GM21390 (cell line): ENCODE measurements around the gene SDHAF3.
A peak's percentile ranks its signal among the peaks of the same experiment; 100 is the strongest.

Experiments used
- ATAC-seq: cut with Tn5 transposase; IDR thresholded peaks from one replicate; pipeline ENCODE4 v1.9.1; 2021; ENCODE audit not compliant: unreplicated experiment

SDHAF3 gene

DNA sequence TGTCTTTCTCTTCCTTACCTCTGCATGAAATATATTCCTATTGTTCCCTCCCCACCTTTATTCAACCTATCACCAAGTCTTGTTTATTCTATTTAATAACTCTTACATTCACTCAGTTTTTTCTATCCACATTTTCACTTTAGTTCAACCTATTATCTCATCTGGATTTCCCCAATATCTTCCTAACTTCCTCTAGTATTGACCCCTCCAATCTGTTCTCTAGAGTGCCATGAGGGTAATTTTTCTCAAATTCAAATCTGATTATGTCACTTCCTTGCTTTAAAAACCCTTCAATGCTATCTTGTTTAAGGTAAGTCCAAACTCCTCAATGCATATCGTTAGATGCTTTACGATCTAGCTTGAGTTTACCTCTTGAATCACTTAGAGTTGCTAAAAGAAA, 86.5 kb downstream of the SDHAF3 start:
- ATAC-seq: no peak

- ATAC-seq: no peak
Measured at GRCh38 chr7:97204821-97205220, 87.3 kb downstream of the SDHAF3 start.

- ATAC-seq: no peak
Measured at GRCh38 chr7:97215556-97215955, 98.1 kb downstream of the SDHAF3 start.

DNA sequence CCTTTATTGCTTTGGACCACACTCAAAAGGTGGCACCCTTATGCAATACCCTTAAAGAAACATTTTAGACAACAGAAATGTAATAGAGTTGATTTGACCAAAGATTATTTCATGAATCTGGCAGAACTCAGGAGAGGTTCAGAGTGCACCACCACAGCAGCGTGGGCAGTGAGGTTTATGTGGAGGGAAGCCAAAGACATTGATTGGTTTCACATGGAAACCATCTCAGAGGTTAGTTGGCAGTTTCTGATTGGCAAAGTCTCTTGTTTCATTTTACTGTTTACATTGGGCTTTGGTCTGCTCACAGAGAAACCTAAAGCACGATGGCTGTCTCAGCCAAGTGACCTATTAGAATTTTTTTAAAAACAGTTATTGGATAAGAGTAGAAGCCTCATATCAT, 101.3 kb downstream of the SDHAF3 start:
- ATAC-seq: no peak

- no peak for ATAC-seq
Measured at GRCh38 chr7:97219237-97219636, 101.7 kb downstream of the SDHAF3 start.

- ATAC-seq: no peak
Measured at GRCh38 chr7:97224316-97224715, 106.8 kb downstream of the SDHAF3 start.

DNA sequence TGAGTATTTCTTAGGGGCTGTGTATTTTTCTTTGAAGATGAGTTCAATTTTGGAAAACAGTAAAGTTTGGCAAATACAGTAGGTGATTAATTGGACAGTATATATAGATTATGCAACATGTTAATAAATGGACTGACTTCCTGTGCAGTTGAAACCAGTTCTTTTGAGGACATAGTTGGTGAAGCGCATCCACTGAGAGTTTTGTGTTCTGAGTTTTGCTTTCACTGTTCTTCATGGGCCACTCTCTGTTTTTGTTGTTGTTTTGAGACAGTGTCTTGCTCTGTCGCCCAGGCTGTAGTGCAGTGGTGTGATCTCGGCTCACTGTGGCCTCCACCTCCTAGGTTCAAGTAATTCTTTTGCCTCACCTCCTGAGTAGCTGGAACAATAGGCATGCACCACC, 109.0 kb downstream of the SDHAF3 start:
- ATAC-seq: peak; percentile 97
